CD1c-positive myeloid dendritic cell (primary cell): ENCODE results near the gene DLL4.

Experiments
- DNase-seq: peaks from one replicate; pipeline ENCODE4 v3.0.0-alpha.2; 2016; ENCODE audit errors: extremely low spot score

Gene DLL4

DNA sequence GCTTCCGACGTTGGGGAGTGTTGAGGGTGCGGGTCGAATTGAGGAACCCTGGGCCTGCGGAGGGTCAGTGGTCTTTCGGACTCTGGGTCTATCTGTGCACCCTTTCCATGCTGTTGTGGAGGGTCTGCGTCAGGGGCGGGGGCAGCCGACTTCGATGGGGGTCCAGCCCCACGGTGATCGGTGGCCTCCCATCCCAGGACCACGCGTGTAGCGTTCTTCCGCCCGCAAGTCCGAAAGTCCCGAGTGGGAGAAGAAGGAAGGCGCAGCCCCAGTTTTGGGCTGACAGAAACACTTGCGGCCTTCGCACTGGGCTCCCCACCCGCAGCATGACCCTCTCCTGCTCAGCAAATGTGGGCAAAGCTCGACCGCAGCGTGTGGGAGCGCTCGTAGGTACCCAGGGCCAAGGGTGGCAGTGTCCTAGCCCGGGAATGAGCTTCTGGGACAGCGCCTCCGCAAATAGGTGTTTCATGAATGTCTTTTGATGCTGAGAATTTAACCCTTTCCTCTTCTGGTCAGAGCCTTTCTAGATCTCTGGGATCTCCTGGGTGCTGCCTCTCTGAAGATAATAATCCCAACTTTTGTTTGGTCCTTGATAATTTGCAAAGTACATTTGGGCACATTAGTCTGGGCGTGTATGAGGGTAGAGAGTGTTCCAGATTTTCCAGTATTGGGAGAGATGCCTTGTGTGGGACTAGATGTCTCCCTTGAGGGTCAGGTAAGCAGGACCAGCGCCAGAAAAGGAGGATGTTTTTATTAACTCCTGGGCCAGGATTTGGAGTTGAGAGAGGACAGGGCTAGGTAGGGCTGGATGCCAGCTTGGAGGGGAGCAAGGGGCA lies 2.3 kb upstream of the DLL4 start:
- no peak for DNase-seq

DNA sequence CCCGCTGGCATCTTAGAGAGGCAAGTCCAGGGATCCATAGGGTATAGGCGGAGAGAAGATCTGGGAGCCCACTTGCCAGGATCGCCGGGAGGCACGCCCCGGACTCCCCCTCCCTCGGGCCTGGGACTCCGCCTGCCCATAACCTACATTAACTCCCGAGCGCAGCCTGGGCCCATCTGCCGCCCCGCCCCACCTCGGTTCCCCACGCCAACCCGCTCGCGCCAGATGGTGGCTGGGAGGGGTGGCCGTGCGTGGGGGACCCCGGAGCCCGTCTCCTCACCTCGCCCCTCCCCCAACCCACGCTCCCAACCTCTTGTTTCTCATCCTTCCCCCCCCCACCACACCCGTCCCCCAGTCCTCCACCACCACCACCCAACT lies 1.7 kb upstream of the DLL4 start:
- DNase-seq, result no peak

DNA sequence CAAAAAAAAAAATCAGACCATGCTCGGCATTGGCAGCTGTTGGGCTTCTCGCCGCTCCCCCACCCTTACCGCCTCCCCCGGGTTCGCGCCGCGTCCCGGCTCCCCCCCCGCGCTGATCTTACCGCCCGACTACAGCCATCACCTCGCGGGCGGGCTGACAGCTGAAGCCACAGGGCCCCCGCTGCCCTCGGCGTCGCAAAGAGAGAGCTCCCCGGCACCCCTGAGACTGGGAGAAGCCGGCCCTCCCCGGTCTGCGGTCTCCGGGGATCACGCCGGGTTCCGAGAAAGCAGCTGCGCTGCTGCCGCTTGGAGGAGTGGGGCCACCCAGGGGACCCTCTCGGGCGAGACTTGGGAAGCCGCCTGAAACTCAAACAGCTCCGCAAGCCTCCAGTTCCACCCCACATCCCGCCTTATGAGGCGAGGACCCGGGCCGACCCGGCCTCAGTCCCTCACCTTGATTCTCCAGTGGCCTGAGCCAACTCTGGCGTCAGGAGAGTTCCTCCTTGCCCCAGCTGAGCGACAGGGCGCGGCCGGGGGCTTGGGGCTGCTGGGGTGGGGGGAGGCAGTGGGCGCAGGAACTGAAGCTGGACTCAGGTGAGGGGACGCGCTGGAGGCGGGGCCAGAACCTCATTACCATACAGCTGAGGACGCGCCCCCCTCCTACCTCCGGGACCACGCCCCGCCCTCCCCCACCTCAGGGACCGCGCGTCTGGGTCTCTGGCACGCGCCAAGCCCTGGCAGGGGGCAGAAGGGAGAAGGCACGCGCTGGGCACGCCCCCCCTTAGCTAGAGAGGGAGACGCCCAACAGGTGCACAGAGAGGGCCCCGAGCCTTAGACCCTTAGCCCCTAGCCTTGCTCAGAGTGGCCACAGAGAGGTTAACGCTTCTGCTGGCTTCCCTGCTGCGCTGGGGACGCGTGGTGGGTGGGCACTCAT lies 1.0 kb upstream of the DLL4 start:
- DNase-seq, result no peak

DNA sequence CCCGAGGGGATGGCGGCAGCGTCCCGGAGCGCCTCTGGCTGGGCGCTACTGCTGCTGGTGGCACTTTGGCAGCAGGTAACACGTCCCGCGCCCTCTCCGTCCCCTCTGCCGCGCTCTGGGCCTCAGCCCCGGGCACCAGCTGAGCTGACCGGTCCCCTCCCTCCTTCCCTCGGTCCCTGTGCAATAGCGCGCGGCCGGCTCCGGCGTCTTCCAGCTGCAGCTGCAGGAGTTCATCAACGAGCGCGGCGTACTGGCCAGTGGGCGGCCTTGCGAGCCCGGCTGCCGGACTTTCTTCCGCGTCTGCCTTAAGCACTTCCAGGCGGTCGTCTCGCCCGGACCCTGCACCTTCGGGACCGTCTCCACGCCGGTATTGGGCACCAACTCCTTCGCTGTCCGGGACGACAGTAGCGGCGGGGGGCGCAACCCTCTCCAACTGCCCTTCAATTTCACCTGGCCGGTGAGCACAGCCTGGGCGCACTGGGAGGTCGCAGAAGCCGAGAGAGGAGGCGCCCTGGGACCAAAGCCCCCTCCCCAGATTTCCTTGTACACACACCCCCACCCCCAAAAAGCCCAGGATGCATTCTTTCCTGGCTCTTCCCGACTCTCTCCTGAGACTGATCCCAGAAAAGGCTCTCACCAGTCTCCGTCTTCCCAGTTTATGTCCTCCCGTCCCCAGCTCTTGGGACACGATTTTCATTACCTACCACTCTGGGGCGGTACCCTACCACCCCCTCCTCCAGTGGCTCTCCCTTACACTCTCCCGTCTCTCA lies 705 bp downstream of the DLL4 start:
- peak; percentile 57 for DNase-seq

DNA sequence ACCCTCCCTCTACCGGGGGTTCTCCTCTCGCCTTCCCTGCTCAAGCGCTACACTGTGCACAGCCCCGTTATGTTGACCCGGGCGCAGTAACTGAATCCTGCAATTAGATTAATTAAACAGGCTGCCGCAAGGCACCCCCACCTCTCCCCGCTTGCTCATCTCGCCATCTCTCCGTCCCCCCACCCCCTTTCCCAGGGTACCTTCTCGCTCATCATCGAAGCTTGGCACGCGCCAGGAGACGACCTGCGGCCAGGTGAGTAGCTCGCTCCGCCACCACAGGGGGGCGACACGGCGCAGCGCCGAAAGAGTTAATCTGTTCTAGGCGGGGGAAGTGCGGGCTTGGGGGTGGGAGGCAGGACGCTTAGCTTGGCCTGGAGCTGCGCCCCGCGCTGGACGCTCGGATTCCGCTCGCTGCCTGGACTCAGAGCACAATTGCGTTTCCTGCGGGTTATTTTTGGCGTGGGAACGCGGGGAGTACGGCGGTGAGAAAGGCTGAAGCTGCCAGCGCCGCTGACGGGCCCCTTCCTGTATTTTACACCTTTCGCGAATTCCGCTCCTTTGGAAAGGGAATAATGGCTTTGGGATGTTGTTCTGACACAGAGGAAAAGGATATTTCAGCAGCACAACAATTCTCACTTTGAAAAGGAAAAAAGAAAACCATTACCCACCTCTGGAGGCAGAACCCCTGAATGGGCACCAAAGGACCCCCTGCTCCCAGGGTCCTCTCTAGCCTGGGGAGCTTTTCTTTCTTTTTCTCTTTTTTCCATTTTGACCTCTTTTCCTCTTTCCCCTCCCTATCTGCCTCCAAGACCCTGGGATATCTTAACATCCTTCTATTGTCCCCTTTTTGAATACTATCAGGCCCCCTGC lies 1.5 kb downstream of the DLL4 start:
- no peak for DNase-seq

DNA sequence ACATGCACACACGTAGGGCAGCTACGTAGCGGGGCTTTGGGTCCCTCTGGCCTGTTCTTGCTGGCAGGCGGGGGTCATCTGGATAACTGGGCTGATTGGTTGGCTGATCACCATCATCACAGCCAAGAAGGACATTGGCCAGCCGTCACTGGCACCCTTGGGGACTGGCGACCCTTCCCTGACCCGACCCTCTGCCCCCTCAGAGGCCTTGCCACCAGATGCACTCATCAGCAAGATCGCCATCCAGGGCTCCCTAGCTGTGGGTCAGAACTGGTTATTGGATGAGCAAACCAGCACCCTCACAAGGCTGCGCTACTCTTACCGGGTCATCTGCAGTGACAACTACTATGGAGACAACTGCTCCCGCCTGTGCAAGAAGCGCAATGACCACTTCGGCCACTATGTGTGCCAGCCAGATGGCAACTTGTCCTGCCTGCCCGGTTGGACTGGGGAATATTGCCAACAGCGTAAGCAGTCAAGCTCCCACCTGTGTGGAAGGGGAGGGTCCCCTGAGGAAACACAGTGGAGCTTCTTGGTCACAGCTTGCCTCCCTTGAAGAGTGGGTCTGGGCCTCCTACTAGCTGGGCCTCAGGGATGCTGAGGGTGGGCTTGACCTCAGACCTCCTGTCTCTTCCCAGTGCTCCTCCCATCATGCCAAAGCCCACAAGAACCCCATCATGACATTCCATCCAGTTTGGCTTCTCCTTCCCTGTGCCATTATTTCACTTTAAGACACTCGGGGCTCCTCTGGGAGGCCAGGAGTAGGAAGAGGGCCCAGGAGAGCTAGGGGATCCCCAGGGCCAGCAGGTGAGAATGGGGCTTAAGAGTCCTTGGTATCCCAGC lies 2.4 kb downstream of the DLL4 start:
- DNase-seq, result no peak

- no peak for DNase-seq
Observed at GRCh38 chr15:40932156-40932555, 3.0 kb downstream of the DLL4 start.

DNA sequence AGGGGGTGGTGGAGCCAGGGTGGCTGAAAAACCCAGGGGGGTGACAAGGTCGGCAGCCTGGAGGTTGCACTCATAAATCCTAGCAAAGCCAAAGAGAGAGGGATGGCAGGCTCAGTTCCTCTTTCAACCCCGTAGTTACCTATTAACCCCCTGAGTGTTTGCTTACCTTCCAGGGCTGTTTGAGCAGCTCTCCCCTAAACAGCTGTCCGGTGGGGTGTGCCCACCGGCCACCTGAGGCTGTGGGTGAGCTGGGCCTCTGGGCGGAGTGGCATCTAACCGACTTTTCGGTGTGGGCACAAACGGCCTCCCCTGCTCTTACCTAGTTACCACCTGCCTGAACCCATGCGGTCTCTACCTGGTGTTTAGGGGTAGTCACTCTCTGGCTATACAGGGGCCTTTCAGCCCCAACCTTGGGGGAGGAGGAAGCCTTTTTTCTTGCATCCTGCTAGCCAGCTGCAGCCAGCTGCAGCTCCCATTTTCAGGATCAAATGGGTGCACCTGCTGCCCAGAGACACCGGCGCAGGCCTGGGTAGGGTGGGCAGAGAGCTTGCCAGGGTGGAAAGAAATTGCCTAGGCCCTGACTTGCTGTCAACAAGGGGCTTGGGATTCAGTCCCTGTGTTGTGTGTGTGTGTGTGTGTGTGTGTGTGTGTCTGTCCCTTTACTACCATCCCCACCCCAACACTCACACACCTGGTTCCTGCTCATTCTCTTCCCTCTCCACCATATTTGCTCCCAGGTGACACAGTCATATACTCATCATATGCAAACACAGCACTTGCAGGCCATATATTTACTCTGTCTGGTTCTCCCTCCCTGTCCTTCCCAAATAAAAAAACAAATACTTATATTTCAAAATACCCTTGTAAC lies 3.7 kb downstream of the DLL4 start:
- DNase-seq, result no peak

GRCh38 chr15:40933517-40933902 lies 4.4 kb downstream of the DLL4 start:
- no peak for DNase-seq

DNA sequence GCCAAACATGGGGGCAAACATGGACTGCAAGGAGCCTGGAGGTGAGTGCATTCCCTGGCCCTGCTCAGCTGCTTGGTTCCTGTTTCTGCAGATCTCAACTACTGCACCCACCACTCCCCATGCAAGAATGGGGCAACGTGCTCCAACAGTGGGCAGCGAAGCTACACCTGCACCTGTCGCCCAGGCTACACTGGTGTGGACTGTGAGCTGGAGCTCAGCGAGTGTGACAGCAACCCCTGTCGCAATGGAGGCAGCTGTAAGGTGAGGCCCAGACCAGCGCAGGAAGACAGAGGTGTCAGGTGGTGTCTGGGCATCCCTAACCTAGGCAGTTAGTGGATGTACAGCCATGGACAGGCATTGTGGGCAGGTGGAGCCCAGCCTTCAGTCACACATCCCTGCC lies 5.3 kb downstream of the DLL4 start:
- no peak for DNase-seq

DNA sequence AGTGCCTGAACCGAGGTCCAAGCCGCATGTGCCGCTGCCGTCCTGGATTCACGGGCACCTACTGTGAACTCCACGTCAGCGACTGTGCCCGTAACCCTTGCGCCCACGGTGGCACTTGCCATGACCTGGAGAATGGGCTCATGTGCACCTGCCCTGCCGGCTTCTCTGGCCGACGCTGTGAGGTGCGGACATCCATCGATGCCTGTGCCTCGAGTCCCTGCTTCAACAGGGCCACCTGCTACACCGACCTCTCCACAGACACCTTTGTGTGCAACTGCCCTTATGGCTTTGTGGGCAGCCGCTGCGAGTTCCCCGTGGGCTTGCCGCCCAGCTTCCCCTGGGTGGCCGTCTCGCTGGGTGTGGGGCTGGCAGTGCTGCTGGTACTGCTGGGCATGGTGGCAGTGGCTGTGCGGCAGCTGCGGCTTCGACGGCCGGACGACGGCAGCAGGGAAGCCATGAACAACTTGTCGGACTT lies 7.1 kb downstream of the DLL4 start:
- no peak for DNase-seq

- DNase-seq, result no peak
Observed at GRCh38 chr15:40936709-40937666, 7.8 kb downstream of the DLL4 start.

DNA sequence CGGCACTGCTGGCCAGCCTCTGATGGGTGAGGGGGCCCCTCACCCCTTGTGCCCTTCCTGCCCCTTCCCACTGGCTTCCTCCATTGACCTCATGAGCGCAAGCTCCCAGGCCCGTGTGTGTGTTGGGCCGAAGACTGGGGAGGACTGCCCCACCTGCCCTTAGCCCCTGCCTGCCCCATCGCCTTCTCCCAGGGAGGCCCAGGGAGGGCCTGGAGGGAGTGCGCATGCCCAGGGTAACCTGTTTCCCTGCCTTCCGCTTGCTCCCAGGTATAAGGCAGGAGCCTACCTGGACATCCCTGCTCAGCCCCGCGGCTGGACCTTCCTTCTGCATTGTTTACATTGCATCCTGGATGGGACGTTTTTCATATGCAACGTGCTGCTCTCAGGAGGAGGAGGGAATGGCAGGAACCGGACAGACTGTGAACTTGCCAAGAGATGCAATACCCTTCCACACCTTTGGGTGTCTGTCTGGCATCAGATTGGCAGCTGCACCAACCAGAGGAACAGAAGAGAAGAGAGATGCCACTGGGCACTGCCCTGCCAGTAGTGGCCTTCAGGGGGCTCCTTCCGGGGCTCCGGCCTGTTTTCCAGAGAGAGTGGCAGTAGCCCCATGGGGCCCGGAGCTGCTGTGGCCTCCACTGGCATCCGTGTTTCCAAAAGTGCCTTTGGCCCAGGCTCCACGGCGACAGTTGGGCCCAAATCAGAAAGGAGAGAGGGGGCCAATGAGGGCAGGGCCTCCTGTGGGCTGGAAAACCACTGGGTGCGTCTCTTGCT lies 8.8 kb downstream of the DLL4 start:
- no peak for DNase-seq

- no peak for DNase-seq
Observed at GRCh38 chr15:40938536-40938870, 9.4 kb downstream of the DLL4 start.

DNA sequence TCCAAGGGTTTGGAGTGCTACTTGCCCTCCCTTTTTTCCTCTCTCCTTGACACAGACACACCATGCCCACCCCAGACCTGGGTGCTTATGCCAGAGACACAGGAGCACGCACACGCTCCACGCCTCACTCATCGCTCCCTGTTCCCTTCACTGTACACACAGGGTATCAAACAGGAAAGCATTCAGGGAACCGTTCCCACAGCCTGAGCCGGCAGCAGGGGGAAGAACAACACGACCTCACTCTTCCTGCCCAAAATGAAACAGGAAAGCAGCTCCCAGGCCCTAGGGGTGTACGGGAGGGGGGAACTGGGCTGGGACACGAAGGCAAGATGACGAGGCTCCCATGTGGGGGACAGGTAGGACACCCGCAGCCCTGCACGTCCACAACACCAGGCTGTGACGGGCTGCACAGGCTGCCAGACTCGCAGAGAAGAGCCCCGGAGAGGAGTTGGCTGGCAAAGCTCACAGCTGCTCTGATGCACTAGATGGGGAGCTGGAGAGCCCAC lies 11.2 kb downstream of the DLL4 start:
- peak; percentile 28 for DNase-seq

DNA sequence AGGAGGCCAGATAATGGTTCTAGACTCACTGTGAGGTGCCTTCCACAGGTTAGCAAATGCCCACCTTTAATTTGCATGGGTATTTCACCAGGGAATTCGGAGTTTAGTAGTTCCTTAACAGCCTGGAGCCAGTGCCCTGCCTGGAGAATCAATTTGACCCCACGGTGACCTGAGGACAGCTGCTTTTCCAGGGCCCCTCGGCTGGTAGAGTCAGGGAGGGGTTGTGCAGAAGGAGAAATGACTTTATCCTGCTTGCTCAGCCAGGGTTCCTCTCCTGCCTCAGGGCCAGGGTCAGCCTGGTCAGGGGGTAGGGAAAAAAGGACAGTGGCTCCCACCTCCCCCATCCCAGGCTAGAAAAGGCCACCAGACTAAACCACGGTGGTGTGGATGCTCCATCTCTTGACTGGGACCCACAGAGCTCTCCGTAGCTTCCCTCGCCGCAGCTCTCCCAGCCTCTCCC lies 12.0 kb downstream of the DLL4 start:
- DNase-seq, result no peak
